Ovary (tissue), 3 donors: Measurements from ENCODE around the gene TMEM151B.

Source experiments
- EP300 ChIP-seq: sonication (generic); formaldehyde crosslinking; IDR thresholded peaks from one replicate; pipeline ENCODE4 v1.6.1; 2017; ENCODE audit warnings: antibody characterized with exemption
- TF ChIP-seq, protein P1 (sequence below), 3 donors: fragments of 450-650 bp in 2 of 3; fragments of 200-600 bp in 1 of 3; IDR thresholded peaks; one replicate each; pipeline versions ENCODE4 v1.5.1 to v1.8.0; 2016 to 2022; ENCODE audit warnings: antibody characterized with exemption in 3 of 3, mild to moderate bottlenecking in 1 of 3
- donor health status: DM: no; HTN: no; CAD: no.

- TF ChIP-seq, protein P1, sequence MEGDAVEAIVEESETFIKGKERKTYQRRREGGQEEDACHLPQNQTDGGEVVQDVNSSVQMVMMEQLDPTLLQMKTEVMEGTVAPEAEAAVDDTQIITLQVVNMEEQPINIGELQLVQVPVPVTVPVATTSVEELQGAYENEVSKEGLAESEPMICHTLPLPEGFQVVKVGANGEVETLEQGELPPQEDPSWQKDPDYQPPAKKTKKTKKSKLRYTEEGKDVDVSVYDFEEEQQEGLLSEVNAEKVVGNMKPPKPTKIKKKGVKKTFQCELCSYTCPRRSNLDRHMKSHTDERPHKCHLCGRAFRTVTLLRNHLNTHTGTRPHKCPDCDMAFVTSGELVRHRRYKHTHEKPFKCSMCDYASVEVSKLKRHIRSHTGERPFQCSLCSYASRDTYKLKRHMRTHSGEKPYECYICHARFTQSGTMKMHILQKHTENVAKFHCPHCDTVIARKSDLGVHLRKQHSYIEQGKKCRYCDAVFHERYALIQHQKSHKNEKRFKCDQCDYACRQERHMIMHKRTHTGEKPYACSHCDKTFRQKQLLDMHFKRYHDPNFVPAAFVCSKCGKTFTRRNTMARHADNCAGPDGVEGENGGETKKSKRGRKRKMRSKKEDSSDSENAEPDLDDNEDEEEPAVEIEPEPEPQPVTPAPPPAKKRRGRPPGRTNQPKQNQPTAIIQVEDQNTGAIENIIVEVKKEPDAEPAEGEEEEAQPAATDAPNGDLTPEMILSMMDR (IDR thresholded peaks at IDR 0.05) = no peak
- TF ChIP-seq EP300 = no peak
These were observed 56.8 kb downstream of the TMEM151B start for GRCh38 chr6:44327096-44327495.
